NCI-H146 treated with DMSO at 0.1 percent for 48 hours (cell line): ENCODE measurements around the gene NUP58.

Source experiments
- DNase-seq: peaks from one replicate; lab custom pipeline; 2025; ENCODE audit not compliant: unreplicated experiment; lab: John Stamatoyannopoulos, UW

Gene NUP58

DNA sequence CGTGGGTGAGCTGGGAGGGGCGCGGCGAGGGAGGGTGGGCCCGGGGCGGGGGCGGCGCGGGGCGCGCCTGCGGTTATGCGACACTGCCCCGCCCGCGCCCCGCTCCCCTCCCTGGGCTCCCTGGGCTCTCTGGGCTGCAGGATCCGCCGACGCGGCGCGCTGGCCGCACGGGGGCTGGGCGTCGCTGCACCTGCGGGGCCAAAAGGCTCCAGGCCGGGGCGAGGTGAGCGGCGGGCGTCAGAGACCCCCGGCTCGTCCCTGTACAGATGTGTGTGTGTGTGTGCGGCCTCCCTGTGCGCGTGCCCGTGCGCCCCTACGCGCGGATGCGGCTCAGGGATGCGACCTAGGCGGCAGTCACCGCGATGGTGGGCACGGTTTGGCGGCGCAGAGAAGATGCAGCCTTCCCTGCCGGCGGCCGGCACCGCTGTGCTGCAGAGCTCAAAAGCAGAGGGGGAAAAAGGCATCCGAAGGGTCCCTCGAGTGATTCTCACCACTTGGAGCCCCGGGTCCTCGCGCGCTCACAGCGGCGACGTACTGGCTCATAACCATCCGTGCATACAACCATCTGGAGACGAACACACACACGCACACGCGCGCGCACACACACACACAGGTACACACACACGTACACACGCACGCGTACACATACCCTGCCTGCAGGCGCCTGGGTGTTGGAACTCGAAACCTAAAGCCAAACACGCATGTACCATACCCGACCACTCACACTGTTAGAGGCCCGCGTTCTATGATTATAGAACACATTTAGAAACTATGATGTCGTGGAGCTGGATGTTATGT is 71.1 kb downstream of the NUP58 start:
- peak; percentile 6 for DNase-seq

DNA sequence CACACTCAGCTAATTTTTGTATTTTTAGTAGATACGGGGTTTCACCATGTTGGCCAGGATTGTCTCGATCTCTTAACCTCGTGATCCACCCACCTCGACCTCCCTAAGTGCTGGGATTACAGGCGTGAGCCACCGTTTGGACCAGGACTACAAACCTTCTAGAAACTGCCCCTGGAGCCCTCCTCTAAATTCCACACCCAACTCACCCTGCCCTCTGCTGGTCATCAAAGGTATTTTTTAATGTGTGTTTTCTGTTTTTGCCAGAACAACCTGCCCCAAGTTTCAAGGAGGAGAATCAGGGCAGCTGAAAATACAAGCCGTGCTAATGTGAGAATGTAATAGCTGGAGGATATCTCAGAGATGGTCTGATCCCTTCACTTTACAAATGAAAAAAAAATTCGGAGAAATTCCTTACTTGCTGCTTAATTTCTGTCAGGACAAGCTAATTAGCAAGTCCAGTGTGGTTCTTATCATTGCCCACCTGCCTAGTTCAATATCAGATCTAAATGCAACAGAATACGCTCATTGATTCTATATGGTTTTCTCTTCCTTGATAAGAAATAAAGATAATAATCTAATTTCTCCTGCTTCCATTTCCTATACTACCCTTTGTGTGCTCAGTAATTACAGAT is 74.4 kb downstream of the NUP58 start:
- peak; percentile 25 for DNase-seq

DNA sequence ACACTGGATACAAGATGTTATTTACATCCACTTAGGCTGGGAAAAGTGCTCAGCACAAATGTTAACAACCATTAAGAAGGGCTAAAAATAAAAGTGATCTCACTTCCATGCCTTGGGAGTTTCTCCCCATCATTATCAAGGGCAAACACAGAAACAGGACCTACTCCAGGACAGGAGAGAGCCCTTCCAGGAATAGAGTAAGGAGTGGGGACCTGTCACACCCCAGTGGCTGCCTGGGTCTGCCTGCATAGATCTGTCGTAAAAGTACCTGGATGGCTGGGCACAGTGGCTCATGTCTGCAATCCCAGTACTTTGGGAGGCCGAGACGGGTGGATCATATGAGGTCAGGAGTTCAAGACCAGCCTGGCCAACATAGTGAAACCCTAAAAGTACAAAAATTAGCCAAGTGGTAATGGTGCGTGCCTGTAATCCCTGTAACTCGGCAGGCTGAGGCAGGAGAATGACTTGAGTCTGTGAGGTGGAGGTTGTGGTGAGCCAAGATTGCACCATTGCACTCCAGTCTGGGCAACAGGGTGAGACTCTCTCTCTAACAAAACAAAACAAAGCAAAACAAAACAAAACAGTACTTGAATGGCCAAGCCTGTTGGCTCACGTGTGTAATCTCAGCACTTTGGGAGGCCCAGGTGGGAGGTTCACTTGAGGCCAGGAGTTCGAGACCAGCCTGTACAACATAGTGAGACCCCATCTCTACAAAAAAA is 76.0 kb downstream of the NUP58 start:
- DNase-seq = no peak

GRCh38 chr13:25378528-25378927 is 77.1 kb downstream of the NUP58 start:
- no peak for DNase-seq

DNA sequence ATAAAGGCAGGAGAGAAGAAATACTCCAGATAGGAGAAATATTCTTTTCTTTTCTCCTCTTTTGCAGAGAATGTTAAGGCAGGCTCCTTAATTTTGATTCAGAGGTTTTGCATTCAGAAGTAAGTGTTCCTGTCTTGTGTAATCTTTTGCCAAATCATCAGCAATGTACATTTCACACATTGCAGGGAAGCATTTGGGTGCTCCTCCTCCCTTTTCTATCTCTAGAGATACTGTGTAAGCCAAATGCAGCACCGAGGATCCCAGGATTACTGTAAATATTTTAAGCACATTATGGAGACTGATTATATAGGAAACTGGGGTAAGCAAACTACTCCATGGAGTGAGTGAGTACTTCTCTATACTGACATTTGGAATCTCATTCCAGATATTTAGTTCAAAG is 77.6 kb downstream of the NUP58 start:
- no peak for DNase-seq

DNA sequence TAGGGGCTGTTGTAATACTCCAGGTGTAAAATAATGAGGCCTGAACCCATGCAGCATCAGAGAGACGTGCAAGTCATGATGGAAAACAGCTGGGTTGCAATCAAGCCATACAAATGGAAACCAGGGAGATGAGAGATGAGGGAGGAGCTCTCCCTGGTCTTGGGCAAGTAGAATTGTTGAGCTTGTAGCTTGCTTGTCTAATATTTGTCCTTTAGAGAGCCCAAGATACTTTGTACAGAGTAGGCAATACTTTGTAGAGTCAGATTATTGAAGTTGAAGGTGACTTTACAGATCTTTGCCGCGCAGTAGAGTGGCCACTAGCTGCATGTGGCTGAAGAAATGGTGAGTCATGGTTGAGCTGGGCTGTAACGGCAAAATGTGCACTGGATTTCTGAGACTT is 78.7 kb downstream of the NUP58 start:
- no peak for DNase-seq

GRCh38 chr13:25380741-25381324 is 79.4 kb downstream of the NUP58 start:
- no peak for DNase-seq

- DNase-seq = no peak
Observed at GRCh38 chr13:25384758-25385410, 83.5 kb downstream of the NUP58 start.

- DNase-seq = no peak
Observed at GRCh38 chr13:25391932-25392331, 90.5 kb downstream of the NUP58 start.
